Upper lobe of right lung (tissue), 1 donor: ENCODE data around the gene IFT25. TPM values are rescaled to one million over a fixed set of nuclear protein-coding genes. Genes with fewer than 3 reads are reported as not detected.

ENCODE experiments used
- ATAC-seq: fragments of 200-7000 bp; cut with Tn5 transposase; one replicate; pipeline ENCODE4 v1.9.1; 2020; ENCODE audit warnings: mild to moderate bottlenecking, moderate library complexity
- DNase-seq: peaks from one replicate; pipeline ENCODE4 v3.0.0-alpha.2; 2020
- H3K27ac ChIP-seq: fragments of 200-600 bp; one replicate; pipeline ENCODE4 v1.8.0; 2022
- H3K27me3 ChIP-seq: fragments of 200-600 bp; one replicate; pipeline ENCODE4 v1.8.0; 2022; ENCODE audit warnings: mild to moderate bottlenecking
- H3K36me3 ChIP-seq: fragments of 200-600 bp; one replicate; pipeline ENCODE4 v1.8.0; 2022
- H3K4me1 ChIP-seq: fragments of 200-600 bp; one replicate; pipeline ENCODE4 v1.8.0; 2022
- H3K4me3 ChIP-seq: fragments of 200-600 bp; one replicate; pipeline ENCODE4 v1.8.0; 2022; ENCODE audit warnings: mild to moderate bottlenecking
- H3K9me3 ChIP-seq: fragments of 200-600 bp; one replicate; pipeline ENCODE4 v1.8.0; 2022
- CTCF ChIP-seq: fragments of 200-600 bp; IDR thresholded peaks from one replicate; pipeline ENCODE4 v1.8.0; 2022; ENCODE audit warnings: antibody characterized with exemption
- intact Hi-C: fragments of 100-400 bp; cut with DNase I; formaldehyde crosslinking; loops from one replicate; pipeline ENCODE4 v1.11.0; 2022
- total RNA-seq: library from RNA; stranded (reverse); fragmentation: NEBNext Ultra II Directional; extraction: Animal tissue kit (Norgen Biotek cat#: 25700); gene quantifications from one replicate; pipeline ENCODE4 v1.2.1, GENCODE V29; 2021
- donor health status: DM: no; HTN: yes; CAD: no; lungs with severe emphysema.

IFT25 gene
- total RNA-seq, 1 donor from 2014 or later, result 16.8 TPM

DNA sequence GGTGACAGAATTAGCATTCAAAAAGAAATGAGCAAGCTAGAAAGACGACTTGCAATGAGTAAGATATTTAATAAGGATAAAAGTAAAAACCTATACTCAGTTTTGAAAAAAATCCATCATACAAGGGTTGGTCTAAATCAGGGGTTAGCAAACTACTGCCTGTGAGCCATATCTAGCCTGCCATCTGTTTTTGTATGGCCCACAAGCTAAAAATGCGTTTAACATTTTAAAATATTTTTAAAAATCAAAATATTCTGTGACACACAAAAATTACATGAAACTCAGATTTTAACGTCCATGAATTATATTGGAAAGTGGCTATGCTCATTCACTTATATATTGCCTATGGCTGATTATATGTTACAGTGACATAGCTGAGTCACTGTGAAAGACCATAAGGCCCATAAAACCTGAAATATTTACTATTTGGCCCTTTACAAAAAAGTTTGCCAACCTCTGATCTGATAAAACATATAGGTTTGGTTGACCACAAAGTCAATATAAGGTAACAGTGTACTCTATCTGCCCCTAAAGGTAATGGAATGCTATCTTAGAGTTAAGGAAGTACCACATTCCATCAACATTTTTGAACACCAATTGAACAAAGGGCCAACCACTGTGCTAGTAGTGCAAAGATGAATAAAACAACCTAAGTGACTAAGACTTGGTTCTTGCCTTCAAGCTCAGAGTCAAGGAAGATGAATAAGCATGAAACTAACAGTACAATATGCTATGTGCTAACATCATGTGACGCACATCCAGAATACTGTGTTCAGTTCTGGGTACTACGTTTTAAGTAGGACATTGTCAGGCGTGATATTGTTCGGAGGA is 3.2 kb downstream of the IFT25 start:
- Histone ChIP-seq H3K9me3 (no peaks in the 10 kb centered on the region), H3K27ac (no peak overlapping the region), H3K27me3 (no peaks in the 10 kb centered on the region), H3K36me3 (no peaks in the 10 kb centered on the region), H3K4me1 (peaks cover 18% of the 10 kb centered on the region), H3K4me3 (no peak overlapping the region)
- intact Hi-C loops, result no loop called here
- DNase-seq (no peak), ATAC-seq (no peak)
- no peak for TF ChIP-seq CTCF

GRCh38 chr1:53938136-53938830 is 7.2 kb downstream of the IFT25 start:
- Histone ChIP-seq H3K36me3 (no peaks in the 10 kb centered on the region), H3K27me3 (no peaks in the 10 kb centered on the region), H3K9me3 (no peaks in the 10 kb centered on the region), H3K4me1 (no peaks in the 10 kb centered on the region), H3K4me3 (no peak overlapping the region), H3K27ac (no peak overlapping the region)
- intact Hi-C loops, result no loop called here
- DNase-seq, result no peak
- no peak for TF ChIP-seq CTCF
- ATAC-seq, result no peak

DNA sequence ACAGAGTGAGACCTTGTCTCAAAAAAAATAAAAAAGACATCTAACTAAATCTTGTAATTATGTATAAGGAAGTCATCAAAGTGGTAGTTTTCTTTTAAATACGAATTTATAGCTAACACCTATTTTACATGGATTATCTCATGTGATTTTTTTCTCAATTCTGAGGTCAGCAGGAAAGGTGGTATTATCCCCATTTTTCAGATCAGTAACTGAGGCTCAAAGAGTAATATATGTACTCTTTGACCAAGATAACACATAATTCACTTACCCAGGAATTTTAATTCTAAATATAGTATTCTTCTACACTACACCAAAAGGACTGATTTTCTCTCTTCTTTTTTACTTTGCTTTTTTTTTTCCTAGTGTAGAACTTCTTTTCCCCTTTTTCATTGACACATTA is 9.1 kb downstream of the IFT25 start:
- TF ChIP-seq CTCF, result no peak
- H3K36me3 ChIP-seq, result no peaks in the 10 kb centered on the region
- intact Hi-C loops, result no loop called here
- H3K4me1 ChIP-seq, result no peaks in the 10 kb centered on the region
- no peaks in the 10 kb centered on the region for H3K27me3 ChIP-seq
- H3K4me3 ChIP-seq, result no peak overlapping the region
- ATAC-seq (no peak), DNase-seq (no peak)
- no peak overlapping the region for H3K27ac ChIP-seq
- H3K9me3 ChIP-seq, result no peaks in the 10 kb centered on the region

GRCh38 chr1:53934170-53934765 is 11.2 kb downstream of the IFT25 start:
- Histone ChIP-seq H3K9me3 (no peaks in the 10 kb centered on the region), H3K27me3 (no peaks in the 10 kb centered on the region), H3K4me1 (no peaks in the 10 kb centered on the region), H3K27ac (no peak overlapping the region), H3K36me3 (no peaks in the 10 kb centered on the region), H3K4me3 (no peak overlapping the region)
- ATAC-seq, result no peak
- TF ChIP-seq CTCF, result no peak
- DNase-seq, result no peak
- intact Hi-C loops, result no loop called here

DNA sequence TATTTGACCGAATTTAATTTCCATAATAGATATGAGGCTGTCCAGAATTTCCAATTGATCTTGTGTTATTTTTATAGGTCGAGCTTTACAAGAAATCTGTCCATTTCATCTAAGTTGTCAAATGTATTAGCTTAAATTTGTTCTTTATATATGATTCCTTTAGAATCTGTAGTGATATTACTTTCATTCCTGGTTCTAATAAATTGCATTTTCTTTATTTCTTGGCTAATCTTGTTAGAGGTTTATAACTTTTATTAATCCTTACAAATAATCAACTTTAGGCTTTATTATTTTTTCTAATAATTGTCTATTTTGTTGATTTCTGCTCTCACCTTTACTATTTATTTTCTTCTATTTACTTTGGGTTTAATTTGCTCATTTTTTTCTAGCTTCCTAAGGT is 14.0 kb downstream of the IFT25 start:
- TF ChIP-seq CTCF, result no peak
- H3K9me3 ChIP-seq, result no peaks in the 10 kb centered on the region
- no peak for DNase-seq
- no peak overlapping the region for H3K4me3 ChIP-seq
- intact Hi-C loops, result no loop called here
- H3K4me1 ChIP-seq, result no peaks in the 10 kb centered on the region
- peaks cover 17% of the 10 kb centered on the region for H3K36me3 ChIP-seq
- no peak for ATAC-seq
- no peak overlapping the region for H3K27ac ChIP-seq
- no peaks in the 10 kb centered on the region for H3K27me3 ChIP-seq
